Measurements from ENCODE around the gene TMTC2.

- no peak for TF ChIP-seq CTCF (IDR thresholded peaks at IDR 0.05)
- peak in 1 of 2 donors; percentile 11 for TF ChIP-seq POLR2A (IDR thresholded peaks at IDR 0.05)
Measured at GRCh38 chr12:82698708-82699564, 12.2 kb downstream of the TMTC2 start.
